Endothelial cell (in vitro differentiated cells): ENCODE data around the gene FAM111A. TPM values are rescaled to one million over a fixed set of nuclear protein-coding genes. Genes with fewer than 3 reads are reported as not detected.
"Not testable (repeated sequence)": the region's sequence is repeated elsewhere in the genome, so short reads cannot be mapped to it uniquely, and the experiment has no call there.

ENCODE experiments used
- DNase-seq: peaks from one replicate; pipeline ENCODE4 v3.0.0; 2021; ENCODE audit warnings: low spot score
- H3K27ac Mint-ChIP-seq: one replicate; pipeline ENCODE4 v1.8.0; 2021; ENCODE audit warnings: mixed read lengths, inconsistent platforms; ENCODE audit not compliant: unreplicated experiment
- H3K27me3 Mint-ChIP-seq: one replicate; pipeline ENCODE4 v1.8.0; 2021; ENCODE audit warnings: mild to moderate bottlenecking, moderate library complexity, mixed read lengths, inconsistent platforms; ENCODE audit not compliant: unreplicated experiment
- H3K36me3 Mint-ChIP-seq: one replicate; pipeline ENCODE4 v1.8.0; 2021; ENCODE audit warnings: mild to moderate bottlenecking, low read depth, mixed read lengths, inconsistent platforms; ENCODE audit not compliant: unreplicated experiment
- H3K4me1 Mint-ChIP-seq: one replicate; pipeline ENCODE4 v1.8.0; 2021; ENCODE audit warnings: mild to moderate bottlenecking, mixed read lengths, inconsistent platforms; ENCODE audit not compliant: unreplicated experiment
- H3K4me3 Mint-ChIP-seq: one replicate; pipeline ENCODE4 v1.8.0; 2021; ENCODE audit warnings: mild to moderate bottlenecking, mixed read lengths, inconsistent platforms; ENCODE audit not compliant: unreplicated experiment
- H3K9me3 Mint-ChIP-seq: one replicate; pipeline ENCODE4 v1.8.0; 2021; ENCODE audit warnings: mixed read lengths, inconsistent platforms; ENCODE audit not compliant: unreplicated experiment
- total RNA-seq: library from RNA; stranded (reverse); fragmentation: NEBNext Ultra II Directional; extraction: Animal tissue kit (Norgen Biotek cat#: 25700); gene quantifications from one replicate; pipeline ENCODE4 v1.2.1, GENCODE V29; 2021; ENCODE audit not compliant: unreplicated experiment
- TF ChIP-seq, protein P1 (sequence below): fragments of 200-600 bp; sonication (generic); IDR thresholded peaks from one replicate; pipeline ENCODE4 v1.5.0; 2021; ENCODE audit warnings: antibody characterized with exemption; ENCODE audit not compliant: unreplicated experiment

FAM111A gene
- total RNA-seq, 1 donor from 2014 or later: 30.8 TPM

DNA sequence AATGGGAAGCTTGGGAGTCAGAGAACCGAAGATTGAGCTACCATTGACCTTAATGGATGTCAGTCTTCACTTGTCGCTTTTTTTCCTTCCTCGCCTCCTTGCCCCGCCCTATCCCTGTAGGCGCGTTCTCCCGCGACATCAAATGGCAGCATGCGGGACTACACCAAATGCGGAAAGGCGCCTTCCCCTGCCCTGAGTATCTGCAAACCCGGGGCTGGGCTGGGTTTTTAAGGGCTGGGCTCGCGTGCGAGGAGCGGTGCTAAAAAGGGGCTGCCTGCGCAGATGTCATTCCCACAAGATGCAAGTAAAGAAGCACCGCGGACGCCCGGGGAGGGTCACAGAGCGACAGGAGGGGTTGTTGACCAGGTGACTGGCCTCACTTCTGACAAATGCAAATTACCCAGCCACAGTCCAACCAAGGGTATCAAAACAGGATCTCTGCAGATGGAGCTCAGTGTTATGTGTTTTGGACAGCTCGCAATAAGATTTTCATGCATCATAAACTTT, 40.3 kb upstream of the FAM111A start:
- TF ChIP-seq, protein P1, sequence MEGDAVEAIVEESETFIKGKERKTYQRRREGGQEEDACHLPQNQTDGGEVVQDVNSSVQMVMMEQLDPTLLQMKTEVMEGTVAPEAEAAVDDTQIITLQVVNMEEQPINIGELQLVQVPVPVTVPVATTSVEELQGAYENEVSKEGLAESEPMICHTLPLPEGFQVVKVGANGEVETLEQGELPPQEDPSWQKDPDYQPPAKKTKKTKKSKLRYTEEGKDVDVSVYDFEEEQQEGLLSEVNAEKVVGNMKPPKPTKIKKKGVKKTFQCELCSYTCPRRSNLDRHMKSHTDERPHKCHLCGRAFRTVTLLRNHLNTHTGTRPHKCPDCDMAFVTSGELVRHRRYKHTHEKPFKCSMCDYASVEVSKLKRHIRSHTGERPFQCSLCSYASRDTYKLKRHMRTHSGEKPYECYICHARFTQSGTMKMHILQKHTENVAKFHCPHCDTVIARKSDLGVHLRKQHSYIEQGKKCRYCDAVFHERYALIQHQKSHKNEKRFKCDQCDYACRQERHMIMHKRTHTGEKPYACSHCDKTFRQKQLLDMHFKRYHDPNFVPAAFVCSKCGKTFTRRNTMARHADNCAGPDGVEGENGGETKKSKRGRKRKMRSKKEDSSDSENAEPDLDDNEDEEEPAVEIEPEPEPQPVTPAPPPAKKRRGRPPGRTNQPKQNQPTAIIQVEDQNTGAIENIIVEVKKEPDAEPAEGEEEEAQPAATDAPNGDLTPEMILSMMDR: no peak
- peaks cover 7% of the 10 kb centered on the region for H3K27me3 Mint-ChIP-seq
- H3K36me3 Mint-ChIP-seq: no peaks in the 10 kb centered on the region
- H3K4me3 Mint-ChIP-seq: peak overlapping the region; percentile 82
- DNase-seq: peak; percentile 67
- peaks cover 4% of the 10 kb centered on the region for H3K4me1 Mint-ChIP-seq
- H3K9me3 Mint-ChIP-seq: no peaks in the 10 kb centered on the region
- H3K27ac Mint-ChIP-seq: no peak overlapping the region

DNA sequence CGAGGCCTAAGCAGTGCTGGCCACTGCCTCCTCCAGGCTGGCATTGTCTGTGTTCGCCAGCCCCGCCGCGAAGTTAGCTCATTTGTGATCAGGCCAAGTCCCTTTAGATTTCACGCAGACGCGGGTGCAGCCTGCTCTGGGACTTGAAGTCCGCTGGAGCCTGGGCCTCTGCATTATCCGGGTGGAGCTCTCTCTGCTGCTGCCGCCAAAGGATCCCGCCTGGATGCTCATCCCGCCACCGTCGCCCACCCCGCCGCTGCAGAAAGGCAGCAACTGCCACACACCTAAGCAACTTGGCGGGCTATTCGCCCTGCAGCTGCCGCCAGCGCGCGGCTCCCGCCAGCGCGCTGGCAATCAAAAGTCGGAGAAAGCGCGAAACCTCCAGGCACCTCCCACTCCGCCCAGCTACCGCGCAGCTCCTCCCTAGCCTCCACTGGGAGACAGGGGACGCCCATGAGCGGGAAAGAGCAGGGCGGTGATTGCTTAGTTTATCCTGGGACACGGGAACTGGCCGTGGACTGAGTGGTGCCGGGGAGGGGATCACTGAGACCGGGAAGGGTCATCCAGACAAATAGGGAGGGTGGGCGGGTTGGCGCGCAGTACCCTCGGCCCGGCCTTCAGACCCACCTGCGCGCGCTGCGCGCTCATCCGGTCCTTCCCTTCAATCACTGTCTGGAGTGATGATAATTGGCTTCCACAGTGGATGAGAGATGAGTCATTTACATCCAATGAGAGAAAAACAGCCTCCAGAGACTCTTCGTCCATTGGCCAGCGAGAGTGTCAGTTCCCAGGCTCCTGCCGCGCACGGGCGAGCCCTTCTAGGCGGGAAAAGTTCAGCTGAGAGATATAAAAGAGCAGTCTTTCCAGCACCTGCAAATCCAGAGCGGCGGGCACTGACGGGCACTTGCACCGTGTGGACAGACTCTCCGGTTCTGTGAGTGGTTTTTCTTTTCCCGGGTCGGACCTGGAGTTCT, 36.0 kb upstream of the FAM111A start, which contains the start of gene FAM111B:
Gene FAM111B (plus strand): TSS at position 875 of the 974 bp plus-strand sequence. CDS start 2,389 bp downstream, outside the sequence.
- H3K9me3 Mint-ChIP-seq: no peaks in the 10 kb centered on the region
- peak within 1 kb of the TSS; percentile 73 for H3K4me3 Mint-ChIP-seq
- H3K4me1 Mint-ChIP-seq: peaks cover 7% of the 10 kb centered on the region
- no peaks in the 10 kb centered on the region for H3K36me3 Mint-ChIP-seq
- H3K27me3 Mint-ChIP-seq: peaks cover 5% of the 10 kb centered on the region
- peak; percentile 55 for DNase-seq
- TF ChIP-seq, protein P1: no peak
- H3K27ac Mint-ChIP-seq: peak within 1 kb of the TSS; percentile 9

DNA sequence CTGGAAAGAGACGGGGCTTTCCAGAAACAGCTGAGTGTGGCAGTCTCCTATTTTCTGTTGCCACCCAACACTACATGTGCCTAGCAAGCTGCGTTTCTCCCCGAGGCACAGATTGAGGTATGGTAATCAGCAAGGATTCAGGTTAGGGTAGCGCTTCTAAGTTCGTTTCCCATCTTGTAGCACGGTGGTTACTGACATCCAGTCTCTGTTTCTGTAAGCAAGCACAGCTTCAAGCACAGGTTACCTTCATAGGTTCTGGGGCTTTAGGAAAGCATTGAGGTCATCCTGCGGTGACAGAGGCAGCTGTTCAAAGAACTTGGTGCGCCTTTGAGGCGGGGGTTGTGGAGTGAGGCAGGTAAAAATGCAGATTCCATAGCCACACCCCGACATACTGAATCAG, 34.9 kb upstream of the FAM111A start:
- not testable (repeated sequence) for H3K36me3 Mint-ChIP-seq, H3K4me3 Mint-ChIP-seq, H3K9me3 Mint-ChIP-seq, H3K27me3 Mint-ChIP-seq, H3K27ac Mint-ChIP-seq, H3K4me1 Mint-ChIP-seq, DNase-seq

DNA sequence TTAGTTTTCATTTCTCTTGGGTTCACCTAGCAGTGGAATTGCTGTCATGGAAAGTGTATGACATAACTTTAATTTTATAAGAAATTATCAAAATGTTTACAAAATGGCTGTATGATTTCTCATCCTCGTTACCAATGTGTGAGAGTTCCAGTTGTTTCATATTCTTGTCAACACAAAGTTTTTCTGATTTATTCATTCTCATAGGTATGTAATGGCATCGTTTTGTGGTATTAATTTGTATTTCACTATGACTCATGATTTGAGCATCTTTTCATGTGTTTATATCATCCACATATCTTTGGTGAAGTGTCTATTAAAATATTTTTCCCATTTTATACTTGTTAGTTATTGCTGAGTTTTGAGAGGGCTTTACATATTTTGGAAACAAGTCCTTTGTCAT, 30.2 kb upstream of the FAM111A start:
- Mint-ChIP-seq H3K9me3 (no peaks in the 10 kb centered on the region), H3K27me3 (peaks cover 3% of the 10 kb centered on the region), H3K27ac (no peak overlapping the region), H3K4me1 (peaks cover 4% of the 10 kb centered on the region), H3K4me3 (no peak overlapping the region), H3K36me3 (peaks cover 17% of the 10 kb centered on the region)
- TF ChIP-seq, protein P1: no peak
- DNase-seq: no peak

DNA sequence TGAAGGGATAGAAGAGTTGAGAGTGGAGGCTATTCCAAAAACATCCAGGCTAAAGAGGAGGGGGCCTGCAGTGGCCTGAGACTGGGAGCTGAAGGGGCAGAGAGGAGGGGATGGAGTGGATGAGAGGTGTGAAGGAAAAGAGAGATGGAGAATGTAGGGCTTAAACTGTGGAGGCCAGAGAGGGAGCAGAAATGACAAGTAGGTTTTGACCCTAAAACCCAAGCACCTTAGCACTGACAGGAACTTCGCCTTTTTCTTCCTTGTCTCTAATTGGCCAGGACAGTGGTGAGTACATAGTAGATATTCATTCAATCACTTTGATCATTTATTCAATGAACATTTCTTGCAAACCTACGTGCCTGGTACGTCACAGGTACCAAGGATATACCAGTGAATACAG, 28.3 kb upstream of the FAM111A start:
- DNase-seq: no peak
- no peaks in the 10 kb centered on the region for H3K4me1 Mint-ChIP-seq
- no peaks in the 10 kb centered on the region for H3K9me3 Mint-ChIP-seq
- H3K27me3 Mint-ChIP-seq: peaks cover 3% of the 10 kb centered on the region
- no peak overlapping the region for H3K27ac Mint-ChIP-seq
- H3K4me3 Mint-ChIP-seq: no peak overlapping the region
- TF ChIP-seq, protein P1: no peak
- H3K36me3 Mint-ChIP-seq: peaks cover 22% of the 10 kb centered on the region
